H9 (cell line): ENCODE data around the gene HIP1R. TPM values are rescaled to one million over a fixed set of nuclear protein-coding genes. Genes with fewer than 3 reads are reported as not detected.

Source experiments
- DNase-seq: peaks from one replicate; pipeline ENCODE4 v3.0.0-alpha.2; 2017
- H2AFZ ChIP-seq: one replicate; pipeline ENCODE4 v1.6.1; 2013; ENCODE audit warnings: mild to moderate bottlenecking, low read length, control low read depth, moderate library complexity
- H2AK5ac ChIP-seq: 2 replicates; pipeline ENCODE4 v1.6.1; 2013; ENCODE audit warnings: low read length, control low read depth, mixed read lengths; ENCODE audit not compliant: insufficient read length
- H2BK120ac ChIP-seq: one replicate; pipeline ENCODE4 v1.6.1; 2013; ENCODE audit warnings: low read depth, mild to moderate bottlenecking, low read length, control low read depth, inconsistent platforms; ENCODE audit not compliant: poor library complexity, severe bottlenecking
- H2BK12ac ChIP-seq: 2 replicates; pipeline ENCODE4 v1.6.1; 2013; ENCODE audit warnings: low read length, control low read depth, mixed read lengths, low read depth; ENCODE audit not compliant: insufficient read length
- H2BK15ac ChIP-seq: 2 replicates; pipeline ENCODE4 v1.6.1; 2013; ENCODE audit warnings: low read depth, low read length, control low read depth
- H2BK20ac ChIP-seq: one replicate; pipeline ENCODE4 v1.6.1; 2013; ENCODE audit warnings: low read depth, mild to moderate bottlenecking, low read length, control low read depth, inconsistent platforms; ENCODE audit not compliant: poor library complexity, severe bottlenecking
- H2BK5ac ChIP-seq: 2 replicates; pipeline ENCODE4 v1.6.1; 2013; ENCODE audit warnings: low read length, control low read depth, mixed read lengths; ENCODE audit not compliant: insufficient read length
- H3K14ac ChIP-seq: 2 replicates; pipeline ENCODE4 v1.6.1; 2013; ENCODE audit warnings: low read length, control low read depth; ENCODE audit not compliant: insufficient read depth
- H3K18ac ChIP-seq: 2 replicates; pipeline ENCODE4 v1.6.1; 2013; ENCODE audit warnings: low read depth, mild to moderate bottlenecking, mixed read lengths, low read length, control low read depth; ENCODE audit not compliant: insufficient read length
- H3K23ac ChIP-seq: 2 replicates; pipeline ENCODE4 v1.6.1; 2013; ENCODE audit warnings: low read length, control low read depth, mixed read lengths, low read depth; ENCODE audit not compliant: insufficient read length
- H3K23me2 ChIP-seq: 2 replicates; pipeline ENCODE4 v1.6.1; 2013; ENCODE audit warnings: low read depth, mild to moderate bottlenecking, mixed read lengths, low read length, control low read depth; ENCODE audit not compliant: insufficient read length, poor library complexity, severe bottlenecking
- H3K27ac ChIP-seq: 2 replicates; pipeline ENCODE4 v1.5.1; 2013; ENCODE audit warnings: low read length, control low read depth, mixed read lengths, low read depth; ENCODE audit not compliant: insufficient read length
- H3K27me3 ChIP-seq: 2 replicates; pipeline ENCODE4 v1.6.1; 2013; ENCODE audit warnings: low read length, control low read depth, inconsistent platforms; ENCODE audit not compliant: insufficient read depth
- H3K4ac ChIP-seq: 2 replicates; pipeline ENCODE4 v1.6.1; 2013; ENCODE audit warnings: low read depth, mild to moderate bottlenecking, control low read depth, inconsistent platforms, low read length, moderate library complexity
- H3K4me1 ChIP-seq: 2 replicates; pipeline ENCODE4 v1.6.1; 2013; ENCODE audit warnings: low read length, control low read depth, inconsistent platforms; ENCODE audit not compliant: insufficient read depth
- H3K4me2 ChIP-seq: 2 replicates; pipeline ENCODE4 v1.6.1; 2013; ENCODE audit warnings: low read length, control low read depth, mixed read lengths; ENCODE audit not compliant: insufficient read length, insufficient read depth
- H3K56ac ChIP-seq: 2 replicates; pipeline ENCODE4 v1.6.1; 2013; ENCODE audit warnings: low read depth, mild to moderate bottlenecking, mixed read lengths, low read length, control low read depth; ENCODE audit not compliant: insufficient read length
- H3K79me1 ChIP-seq: 2 replicates; pipeline ENCODE4 v1.6.1; 2013; ENCODE audit warnings: low read depth, mild to moderate bottlenecking, moderate library complexity, low read length, control low read depth, inconsistent platforms; ENCODE audit not compliant: insufficient read depth, poor library complexity, severe bottlenecking
- H3K79me2 ChIP-seq: 2 replicates; pipeline ENCODE4 v1.6.1; 2013; ENCODE audit warnings: low read length, control low read depth, inconsistent platforms; ENCODE audit not compliant: insufficient read depth
- H3K9ac ChIP-seq: 2 replicates; pipeline ENCODE4 v1.6.1; 2013; ENCODE audit warnings: low read length, control low read depth, mixed read lengths; ENCODE audit not compliant: insufficient read length; ENCODE audit errors: extremely low read depth
- H3K9me3 ChIP-seq: one replicate; pipeline ENCODE4 v1.6.1; 2013; ENCODE audit warnings: low read depth, low read length, inconsistent platforms; ENCODE audit not compliant: control insufficient read depth
- H3T11ph ChIP-seq: one replicate; pipeline ENCODE4 v1.6.1; 2013; ENCODE audit warnings: mild to moderate bottlenecking, low read length, control low read depth, inconsistent platforms
- H4K20me1 ChIP-seq: one replicate; pipeline ENCODE4 v1.6.1; 2013; ENCODE audit not compliant: control insufficient read depth, insufficient read length, insufficient read depth
- H4K5ac ChIP-seq: 2 replicates; pipeline ENCODE4 v1.6.1; 2013; ENCODE audit warnings: low read depth, mild to moderate bottlenecking, mixed read lengths, low read length, control low read depth; ENCODE audit not compliant: insufficient read length
- H4K8ac ChIP-seq: replicated peaks from 2 replicates; pipeline ENCODE4 v1.6.1; 2013; ENCODE audit warnings: low read length, control low read depth, mixed read lengths, low read depth; ENCODE audit not compliant: insufficient read length
- H4K91ac ChIP-seq: 2 replicates; pipeline ENCODE4 v1.6.1; 2013; ENCODE audit warnings: low read depth, mild to moderate bottlenecking, moderate library complexity, mixed read lengths, low read length, control low read depth; ENCODE audit not compliant: insufficient read length
- H3K27ac Mint-ChIP-seq, 3 experiments: 2 replicates in 2 of 3; 3 replicates in 1 of 3; pipeline ENCODE4 v1.8.0; 2020 to 2021; ENCODE audit warnings: mixed read lengths in 3 of 3, mild to moderate bottlenecking in 1 of 3, moderate library complexity in 1 of 3
- H3K27me3 Mint-ChIP-seq: 2 replicates; pipeline ENCODE4 v1.8.0; 2021; ENCODE audit warnings: low read depth, mild to moderate bottlenecking, moderate library complexity, mixed read lengths
- H3K36me3 Mint-ChIP-seq, 3 experiments: 2 replicates in 2 of 3; 3 replicates in 1 of 3; pipeline ENCODE4 v1.8.0; 2020 to 2021; ENCODE audit warnings: low read depth in 3 of 3, mixed read lengths in 3 of 3; ENCODE audit not compliant: insufficient read depth in 1 of 3
- H3K4me1 Mint-ChIP-seq, 2 experiments: 2 replicates each; pipeline ENCODE4 v1.8.0; 2020; ENCODE audit warnings: mixed read lengths in 2 of 2
- H3K4me3 Mint-ChIP-seq, 2 experiments: 2 replicates in 1 of 2; 3 replicates in 1 of 2; pipeline ENCODE4 v1.8.0; 2020 to 2021; ENCODE audit warnings: mild to moderate bottlenecking in 2 of 2, mixed read lengths in 2 of 2, moderate library complexity in 1 of 2
- H3K9me3 Mint-ChIP-seq, 2 experiments: 2 replicates in 1 of 2; 3 replicates in 1 of 2; pipeline ENCODE4 v1.8.0; 2020; ENCODE audit warnings: mild to moderate bottlenecking in 2 of 2, mixed read lengths in 2 of 2, moderate library complexity in 1 of 2
- CTCF ChIP-seq: fragments of 200-600 bp; sonication (generic); conservative IDR thresholded peaks from 3 replicates; pipeline ENCODE4 v1.8.0; 2021; ENCODE audit warnings: antibody characterized with exemption, mild to moderate bottlenecking
- WGBS: extraction: QIAGEN DNeasy Blood & Tissue Kit; methylation state at CpG from one replicate; pipeline ENCODE4 v1.1.7; 2013; ENCODE audit warnings: missing lambda C conversion rate, low lambda C conversion rate, mixed read lengths; ENCODE audit not compliant: insufficient read length; ENCODE audit errors: extremely low coverage; 5-methylcytosine and 5-hydroxymethylcytosine counted together
- total RNA-seq: library from RNA; stranded (reverse); gene quantifications from 2 replicates; pipeline ENCODE4 v1.2.1, GENCODE V29; 2021

Gene HIP1R
- total RNA-seq, 1 experiment from 2014 or later, result 17.4 TPM

GRCh38 chr12:122864894-122865253 lies 29.6 kb downstream of the HIP1R start:
- DNase-seq, result no peak
- WGBS, result no CpG with 5 or more reads among the region's 5 CpGs
- H3K27ac Mint-ChIP-seq, result no peak overlapping the region
- Histone ChIP-seq H3K27ac (no peak overlapping the region), H4K91ac (no peak overlapping the region), H3K4me1 (no peaks in the 10 kb centered on the region), H3K79me2 (no peaks in the 10 kb centered on the region), H3K14ac (no peak overlapping the region), H2BK12ac (no peak overlapping the region), H4K5ac (no peak overlapping the region), H3K79me1 (no peaks in the 10 kb centered on the region), H4K8ac (no peak overlapping the region), H2BK15ac (no peak overlapping the region), H3K4ac (no peak overlapping the region), H2AFZ (no peak overlapping the region), H2BK120ac (no peak overlapping the region), H3K23ac (no peak overlapping the region), H3K9ac (no peak overlapping the region), H2BK5ac (no peak overlapping the region), H2AK5ac (no peak overlapping the region), H3K23me2 (no peaks in the 10 kb centered on the region), H3K18ac (no peak overlapping the region), H4K20me1 (peaks cover 2% of the 10 kb centered on the region), H2BK20ac (no peak overlapping the region), H3K27me3 (peaks cover 13% of the 10 kb centered on the region; the same call in 1 of the 2 replicates), H3K56ac (no peak overlapping the region), H3K9me3 (no peaks in the 10 kb centered on the region), H3K4me2 (no peak overlapping the region), H3T11ph (no peak overlapping the region)
- no peaks in the 10 kb centered on the region for H3K9me3 Mint-ChIP-seq
- peaks cover 0 to 2% of the 10 kb centered on the region in 2 experiments; a peak in 1 of 4 replicates for H3K4me1 Mint-ChIP-seq
- H3K27me3 Mint-ChIP-seq, result peaks cover 79% of the 10 kb centered on the region
- H3K4me3 Mint-ChIP-seq, result no peak overlapping the region
- H3K36me3 Mint-ChIP-seq, result peaks cover 17 to 25% (median 21%) of the 10 kb centered on the region in 3 experiments
- no peak for TF ChIP-seq CTCF
